HL-60 (cell line): ENCODE measurements around the gene HABP2.

Experiments
- DNase-seq, 2 experiments: peaks; one replicate each; pipeline ENCODE4 v3.0.0-alpha.2; 2010 to 2020; ENCODE audit warnings: low read depth in 1 of 2, low spot score in 1 of 2
- H3K27ac ChIP-seq: fragments of 250-450 bp; sonication (Bioruptor Pico); replicated peaks from 2 replicates; pipeline ENCODE4 v1.5.1; 2020; ENCODE audit warnings: mild to moderate bottlenecking, moderate library complexity
- H3K27me3 ChIP-seq: fragments of 250-450 bp; sonication (Bioruptor Pico); 2 replicates; pipeline ENCODE4 v1.5.1; 2021; ENCODE audit warnings: mild to moderate bottlenecking, moderate library complexity; ENCODE audit not compliant: insufficient read depth, poor library complexity, severe bottlenecking
- H3K4me3 ChIP-seq: replicated peaks from 2 replicates; pipeline ENCODE4 v1.5.1; 2011; ENCODE audit warnings: mild to moderate bottlenecking, control low read depth, low read length; ENCODE audit not compliant: insufficient read depth
- GABPA ChIP-seq: IDR thresholded peaks from 2 replicates; pipeline ENCODE4 v1.6.1; 2012; ENCODE audit warnings: low read depth
- POLR2AphosphoS5 ChIP-seq: IDR thresholded peaks from 2 replicates; pipeline ENCODE4 v1.6.1; 2012; ENCODE audit warnings: low read depth
- REST ChIP-seq: IDR thresholded peaks from 2 replicates; pipeline ENCODE4 v1.6.1; 2012; ENCODE audit warnings: low read depth; ENCODE audit not compliant: insufficient replicate concordance
- SPI1 ChIP-seq: IDR thresholded peaks from 2 replicates; pipeline ENCODE4 v1.6.1; 2012; ENCODE audit warnings: low read depth, mild to moderate bottlenecking, borderline replicate concordance
- TF ChIP-seq, protein P1 (sequence below): IDR thresholded peaks from one replicate; pipeline ENCODE4 v1.5.1; 2011; ENCODE audit warnings: low read length, control low read depth, inconsistent platforms; ENCODE audit not compliant: insufficient read depth

The HABP2 gene

GRCh38 chr10:113522460-113522859 lies 30.4 kb upstream of the HABP2 start:
- TF ChIP-seq GABPA (no peak), POLR2AphosphoS5 (no peak), REST (no peak), SPI1 (no peak)
- TF ChIP-seq, protein P1, sequence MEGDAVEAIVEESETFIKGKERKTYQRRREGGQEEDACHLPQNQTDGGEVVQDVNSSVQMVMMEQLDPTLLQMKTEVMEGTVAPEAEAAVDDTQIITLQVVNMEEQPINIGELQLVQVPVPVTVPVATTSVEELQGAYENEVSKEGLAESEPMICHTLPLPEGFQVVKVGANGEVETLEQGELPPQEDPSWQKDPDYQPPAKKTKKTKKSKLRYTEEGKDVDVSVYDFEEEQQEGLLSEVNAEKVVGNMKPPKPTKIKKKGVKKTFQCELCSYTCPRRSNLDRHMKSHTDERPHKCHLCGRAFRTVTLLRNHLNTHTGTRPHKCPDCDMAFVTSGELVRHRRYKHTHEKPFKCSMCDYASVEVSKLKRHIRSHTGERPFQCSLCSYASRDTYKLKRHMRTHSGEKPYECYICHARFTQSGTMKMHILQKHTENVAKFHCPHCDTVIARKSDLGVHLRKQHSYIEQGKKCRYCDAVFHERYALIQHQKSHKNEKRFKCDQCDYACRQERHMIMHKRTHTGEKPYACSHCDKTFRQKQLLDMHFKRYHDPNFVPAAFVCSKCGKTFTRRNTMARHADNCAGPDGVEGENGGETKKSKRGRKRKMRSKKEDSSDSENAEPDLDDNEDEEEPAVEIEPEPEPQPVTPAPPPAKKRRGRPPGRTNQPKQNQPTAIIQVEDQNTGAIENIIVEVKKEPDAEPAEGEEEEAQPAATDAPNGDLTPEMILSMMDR, result no peak
- DNase-seq, result no peak

DNA sequence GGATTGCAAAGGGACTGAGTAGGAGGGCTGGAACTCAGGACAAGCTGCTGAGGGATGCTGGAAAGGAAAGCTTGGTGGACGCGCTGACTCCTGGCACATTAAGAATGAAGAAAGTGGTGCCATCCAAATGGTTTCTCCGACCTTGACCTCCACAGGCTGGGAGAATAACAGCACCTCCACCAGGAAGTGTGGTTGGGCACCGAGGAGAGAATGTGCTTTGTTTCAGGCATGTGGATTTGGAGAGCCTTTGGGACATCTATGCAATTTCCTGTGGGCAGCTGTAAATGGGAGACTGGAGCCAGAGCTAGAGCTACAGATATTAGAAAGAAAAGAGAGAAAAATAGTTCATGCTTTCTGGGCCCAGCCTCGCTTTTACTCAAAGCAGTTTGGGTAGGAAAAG lies 29.8 kb upstream of the HABP2 start:
- DNase-seq, result no peak
- H3K4me3 ChIP-seq, result no peak overlapping the region
- no peaks in the 10 kb centered on the region for H3K27me3 ChIP-seq
- TF ChIP-seq REST, result no peak
- TF ChIP-seq SPI1, result no peak
- TF ChIP-seq, protein P1, result no peak
- H3K27ac ChIP-seq, result no peak overlapping the region

More at GRCh38 chr10:113522460-113522859, 30.4 kb upstream of the HABP2 start:
- H3K4me3 ChIP-seq, result no peak overlapping the region
- no peaks in the 10 kb centered on the region for H3K27me3 ChIP-seq
- no peak overlapping the region for H3K27ac ChIP-seq

- TF ChIP-seq REST, result no peak
- TF ChIP-seq, protein P1, result no peak
- no peak for TF ChIP-seq SPI1
- no peak for TF ChIP-seq GABPA
- no peak for TF ChIP-seq POLR2AphosphoS5
- Histone ChIP-seq H3K27me3 (no peaks in the 10 kb centered on the region), H3K27ac (no peak overlapping the region), H3K4me3 (no peak overlapping the region)
- DNase-seq, result no peak
Observed at GRCh38 chr10:113523628-113524027, 29.2 kb upstream of the HABP2 start.
